Fibroblast of peridontal ligament (primary cell): ENCODE results near the gene GAS1.
A peak's percentile ranks its signal among the peaks of the same experiment; 100 is the strongest.

Experiments
- DNase-seq: peaks from one replicate; pipeline ENCODE4 v3.0.0-alpha.2; 2010; ENCODE audit errors: extremely low read depth

Gene GAS1

DNA sequence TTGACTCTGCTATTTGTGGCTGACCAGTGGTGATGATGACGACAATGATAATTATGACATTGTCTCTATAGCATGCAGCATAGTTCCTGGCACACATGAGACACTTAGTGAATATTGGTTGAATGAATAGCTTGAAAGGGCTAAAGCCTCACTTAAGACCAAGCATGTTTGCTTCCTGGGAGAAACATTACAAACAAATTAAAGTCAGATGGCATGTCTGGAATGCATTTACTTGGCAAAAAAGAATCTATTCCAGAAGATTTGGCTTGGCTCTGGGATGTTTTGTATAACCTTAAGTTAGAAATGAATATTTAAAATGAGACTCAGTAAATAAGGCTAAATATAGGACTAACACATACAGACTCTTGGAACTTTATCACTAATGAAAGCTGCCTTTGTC is 21.6 kb downstream of the GAS1 start:
- DNase-seq, result peak; percentile 92

DNA sequence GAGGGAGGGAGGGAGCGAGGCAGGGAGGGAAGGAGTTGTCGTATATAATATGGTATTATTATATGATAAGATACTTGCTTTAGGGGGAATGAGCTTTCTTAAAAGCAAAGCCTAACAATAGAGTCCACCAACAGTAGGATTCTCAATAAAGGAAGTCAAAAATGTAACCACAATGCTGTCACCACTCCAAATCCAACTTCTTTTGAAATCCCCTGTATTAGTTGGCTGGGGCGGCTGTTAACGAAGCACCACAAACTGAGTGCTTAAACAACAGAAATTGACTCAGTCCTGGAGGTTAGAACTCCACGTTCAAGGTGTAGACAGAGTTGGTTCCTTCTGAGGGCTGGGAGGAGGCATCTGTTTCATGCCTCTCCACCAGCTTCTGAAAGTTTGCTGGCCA is 23.1 kb downstream of the GAS1 start:
- DNase-seq, result no peak

DNA sequence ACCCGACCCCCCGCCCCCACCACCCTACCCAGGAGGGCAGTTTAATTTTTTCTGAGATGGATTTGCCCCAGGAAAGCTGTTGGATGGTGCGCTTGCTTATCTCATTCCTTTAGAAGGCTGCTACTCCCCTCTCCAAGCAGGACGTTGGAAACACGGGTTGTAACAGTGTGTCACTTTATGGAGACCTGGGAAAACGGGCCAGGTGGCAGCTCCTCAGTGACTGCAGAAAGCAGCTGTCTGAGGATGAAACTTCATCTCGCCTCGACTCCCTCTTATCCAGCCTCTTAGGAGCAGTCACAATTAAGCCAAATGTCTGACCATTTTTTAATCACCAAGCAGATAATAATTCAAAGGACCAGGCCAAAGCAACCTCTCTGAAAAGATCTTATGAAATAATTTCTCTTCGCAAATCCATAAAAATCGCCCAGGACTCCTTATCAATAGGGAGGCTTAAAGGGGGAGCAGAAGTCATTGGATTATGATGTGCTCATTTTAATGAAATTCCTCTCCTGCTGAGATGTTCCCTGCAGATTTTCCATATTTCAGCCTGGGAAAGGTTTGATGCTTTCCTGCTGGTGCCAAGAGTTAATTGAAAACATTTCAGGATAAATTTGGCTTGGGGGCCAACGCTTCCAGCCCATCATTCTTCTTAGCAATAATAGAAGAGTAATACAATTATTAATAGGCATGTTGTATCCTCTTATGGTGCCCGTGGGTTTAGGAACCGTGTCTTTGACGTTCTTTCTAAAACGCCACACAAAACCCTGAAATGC is 26.0 kb downstream of the GAS1 start:
- DNase-seq, result peak; percentile 55

DNA sequence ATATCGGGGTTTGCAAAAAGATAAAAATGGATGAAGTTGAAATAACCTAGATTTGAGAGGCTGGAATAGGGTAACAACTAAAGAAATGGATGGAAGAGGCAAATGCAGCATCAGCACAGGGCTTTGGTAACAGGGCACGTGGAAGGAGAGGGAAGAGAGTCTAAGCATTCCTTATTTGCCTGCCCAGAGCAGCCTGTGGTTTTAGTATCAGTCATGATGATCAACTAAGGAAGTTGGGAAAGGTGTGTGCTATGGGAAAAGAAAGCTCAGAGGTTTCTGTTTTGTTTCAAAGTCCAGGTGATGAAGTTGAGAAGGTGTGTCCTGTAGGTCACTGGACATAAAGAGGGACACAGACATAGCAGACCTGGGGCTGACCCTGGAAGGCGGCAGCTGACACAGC is 28.8 kb downstream of the GAS1 start:
- DNase-seq, result no peak

DNA sequence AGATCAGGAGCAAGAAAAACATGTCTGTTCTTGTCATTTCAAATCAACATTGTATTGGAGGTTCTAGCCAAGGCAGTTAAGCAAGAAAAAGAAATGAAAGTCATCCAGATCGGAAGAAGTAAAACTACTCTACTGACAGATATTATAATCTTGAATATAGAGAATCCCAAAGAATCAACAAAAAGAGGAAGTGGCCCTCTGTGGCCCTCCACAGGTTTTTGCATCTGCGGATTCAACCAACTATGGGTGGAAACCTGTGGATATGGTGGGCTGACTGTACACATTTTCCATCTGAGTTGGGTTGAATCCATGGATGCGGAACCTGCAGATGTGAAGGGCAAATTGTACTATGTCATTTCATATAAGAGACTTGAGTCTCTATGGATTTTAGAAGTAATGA is 35.1 kb downstream of the GAS1 start:
- DNase-seq, result no peak

DNA sequence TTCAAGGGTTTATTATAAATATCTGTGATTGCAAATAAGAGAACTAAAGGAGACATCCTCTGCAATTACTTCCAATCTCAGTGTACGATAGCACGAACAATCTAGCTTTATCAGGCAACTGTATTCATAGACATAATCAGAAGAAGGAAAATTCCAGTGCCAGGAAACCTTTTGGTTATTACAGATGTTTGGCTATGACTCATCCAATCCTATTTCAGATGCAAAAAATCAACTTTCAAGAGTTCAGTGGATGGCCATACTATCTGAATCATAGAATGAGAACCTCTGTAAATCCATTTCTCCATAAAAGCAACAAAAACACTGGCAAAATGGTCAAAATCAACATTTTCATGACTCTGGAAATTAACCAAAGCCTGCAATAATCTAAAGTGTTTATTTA is 37.9 kb downstream of the GAS1 start:
- peak; percentile 90 for DNase-seq

DNA sequence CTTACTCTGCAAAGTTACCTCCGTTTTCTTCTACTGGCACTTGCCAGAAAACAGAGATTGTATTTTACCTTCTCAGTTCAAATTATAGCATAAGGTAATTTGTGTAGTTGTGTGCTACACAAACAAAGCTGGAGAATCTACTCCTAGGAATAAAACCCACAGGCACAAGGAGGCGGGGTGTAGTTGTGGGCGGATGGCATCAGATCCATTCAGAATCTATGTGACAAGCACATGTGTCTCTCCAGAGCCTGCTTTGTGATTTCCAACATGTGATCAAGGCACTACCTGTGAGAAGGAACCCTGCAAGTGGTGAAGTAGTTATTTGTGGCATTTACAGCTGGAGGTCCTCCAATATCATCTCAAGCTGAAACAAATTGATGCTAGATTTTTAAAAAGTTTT is 39.0 kb downstream of the GAS1 start:
- no peak for DNase-seq

DNA sequence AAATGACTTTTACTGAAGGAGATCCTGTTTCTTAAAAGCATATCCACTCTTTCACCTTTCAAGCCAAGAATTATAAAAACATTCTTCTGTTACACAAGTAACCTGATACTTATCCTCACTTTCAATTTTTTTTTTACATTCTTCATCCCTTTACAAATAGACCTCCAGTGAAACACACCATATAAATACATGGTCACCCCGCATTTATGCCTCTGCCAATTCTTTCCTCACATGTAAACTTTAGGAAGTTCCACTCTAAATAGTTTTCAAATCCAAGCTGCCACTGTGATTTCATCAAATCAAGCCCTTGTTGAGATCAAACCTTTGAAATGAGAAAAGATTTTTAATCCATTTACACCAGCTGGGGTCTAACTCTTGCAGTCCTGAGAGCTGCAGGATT is 40.0 kb downstream of the GAS1 start:
- peak; percentile 58 for DNase-seq

DNA sequence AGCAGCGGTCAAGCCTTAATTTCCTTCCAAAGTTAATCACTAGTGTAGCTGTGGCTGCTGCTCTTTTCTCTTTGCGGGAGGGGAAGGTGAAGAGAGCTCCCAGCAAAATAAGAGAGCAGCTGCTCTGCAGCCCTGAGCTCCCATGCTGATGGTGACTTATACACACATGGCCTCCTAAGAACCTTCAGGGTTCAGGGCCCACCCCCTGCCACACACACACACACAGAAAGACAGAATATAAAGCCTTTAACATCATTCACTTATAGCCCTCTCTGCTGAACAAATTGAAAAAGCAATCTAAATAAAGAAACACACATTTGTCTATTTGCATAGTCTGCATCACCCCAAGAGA is 43.6 kb downstream of the GAS1 start:
- DNase-seq, result no peak

DNA sequence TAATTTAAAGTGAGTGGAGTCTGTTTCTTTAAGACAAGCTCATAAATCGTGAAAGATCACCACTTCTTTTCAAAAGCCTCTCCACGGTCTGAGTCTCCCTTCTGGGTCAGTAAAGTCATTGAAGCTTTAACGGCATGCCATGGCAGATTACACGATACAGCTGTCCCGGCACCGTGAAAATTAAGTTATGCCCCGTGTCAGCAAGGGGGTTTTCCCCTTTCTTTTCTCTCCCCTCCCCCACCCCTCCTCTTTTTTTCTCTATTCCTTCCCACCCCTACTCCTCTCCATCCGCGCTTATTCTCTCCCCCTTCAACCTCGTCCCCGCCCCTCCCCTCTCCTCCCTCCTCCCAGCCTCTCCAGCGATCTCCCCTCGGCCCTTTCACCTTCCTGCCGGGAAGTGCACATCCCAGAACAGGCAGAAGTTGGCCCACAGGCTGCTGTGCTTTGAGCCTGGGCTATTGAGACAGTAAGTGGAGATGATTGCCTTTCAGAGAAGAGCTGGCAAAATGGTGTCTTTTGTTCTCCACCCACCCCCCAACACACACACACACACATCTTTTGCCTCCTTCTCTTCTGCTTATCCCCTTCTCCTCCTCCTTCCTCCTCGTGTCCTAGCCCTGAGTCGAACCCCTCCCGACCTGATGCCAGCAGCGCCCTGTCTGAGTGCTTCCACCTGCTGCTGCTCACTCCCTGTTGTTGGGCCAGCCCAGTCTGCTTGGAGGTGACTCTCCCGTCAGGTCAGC is 44.1 kb downstream of the GAS1 start:
- no peak for DNase-seq

DNA sequence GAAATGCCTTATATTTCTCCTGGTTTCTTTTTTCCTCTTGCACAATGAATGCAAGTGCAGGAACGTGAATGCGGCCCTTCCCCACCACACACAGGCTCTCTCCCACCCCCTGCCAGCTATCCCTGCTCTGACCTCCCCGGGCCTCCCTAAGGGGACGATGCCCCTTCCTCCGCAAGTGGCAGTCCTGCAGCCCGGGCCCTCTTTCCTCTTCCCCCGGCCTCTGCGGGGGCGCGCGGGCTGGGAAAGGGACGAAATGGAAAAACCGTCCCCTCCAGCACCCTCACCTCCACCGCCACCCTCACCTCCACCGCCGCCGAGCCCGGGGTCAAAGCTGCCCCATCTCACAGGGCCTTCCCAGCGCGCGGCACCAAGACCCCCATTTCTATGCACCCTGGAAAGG is 44.7 kb downstream of the GAS1 start:
- no peak for DNase-seq

DNA sequence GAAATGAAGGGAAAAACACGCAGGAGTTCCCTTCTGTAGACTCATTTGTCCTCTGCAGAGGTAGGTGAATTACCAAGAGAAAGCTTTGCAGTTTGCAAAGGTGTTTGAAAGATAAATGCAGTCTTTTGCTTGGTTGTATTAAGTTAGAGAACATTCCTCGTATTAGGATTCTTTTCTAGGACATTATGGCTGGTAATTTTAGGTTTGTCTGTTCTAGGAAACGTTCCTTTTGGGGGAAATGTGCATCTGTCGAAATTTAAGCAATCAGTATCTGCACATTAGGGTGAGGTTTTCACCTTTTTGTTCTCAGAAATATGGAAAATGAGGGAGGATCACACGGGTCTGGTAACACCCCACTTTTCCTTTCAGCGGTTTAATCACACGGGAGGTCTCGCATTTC is 45.1 kb downstream of the GAS1 start:
- no peak for DNase-seq

DNA sequence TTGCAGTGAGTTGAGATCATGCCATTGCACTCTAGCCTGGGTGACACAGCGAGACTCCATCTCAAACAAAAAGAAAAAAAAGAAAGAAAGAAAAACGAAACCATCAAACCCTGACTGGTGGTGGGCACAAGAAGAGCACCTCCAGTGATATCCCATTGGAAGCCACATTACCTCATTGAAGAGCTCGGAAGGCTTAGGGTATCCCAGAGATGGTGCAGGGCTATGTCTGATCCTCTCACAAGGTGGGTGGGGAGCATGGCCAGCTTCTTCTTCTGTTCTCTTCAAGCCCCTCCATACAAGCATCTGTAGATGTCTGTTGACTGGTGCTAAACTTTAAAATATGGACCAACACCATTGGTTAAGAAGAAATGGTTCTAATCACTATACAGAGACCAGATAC is 45.8 kb downstream of the GAS1 start:
- no peak for DNase-seq
